Breast epithelium (tissue), 3 donors: Measurements from ENCODE around the gene KLK14.

Source experiments
- CTCF ChIP-seq, 3 donors: fragments of 450-650 bp; IDR thresholded peaks; one replicate each; pipeline ENCODE4 v1.5.1; 2016 to 2017; ENCODE audit warnings: antibody characterized with exemption in 3 of 3, mild to moderate bottlenecking in 3 of 3, moderate library complexity in 3 of 3
- POLR2AphosphoS5 ChIP-seq, 3 donors: sonication (generic); formaldehyde crosslinking; IDR thresholded peaks; one replicate each; pipeline ENCODE4 v1.6.1; 2017; ENCODE audit warnings: antibody characterized with exemption in 3 of 3

GRCh38 chr19:51065221-51065960 lies 17.3 kb downstream of the KLK14 start:
- no peak for TF ChIP-seq POLR2AphosphoS5 (IDR thresholded peaks at IDR 0.05)
- no peak for TF ChIP-seq CTCF (IDR thresholded peaks at IDR 0.05)
